HL-60 (cell line): ENCODE measurements around the gene MAPKAPK2.

Source experiments
- GABPA ChIP-seq: IDR thresholded peaks from 2 replicates; pipeline ENCODE4 v1.6.1; 2012; ENCODE audit warnings: low read depth
- POLR2AphosphoS5 ChIP-seq: IDR thresholded peaks from 2 replicates; pipeline ENCODE4 v1.6.1; 2012; ENCODE audit warnings: low read depth
- TF ChIP-seq, protein P1 (sequence below): IDR thresholded peaks from one replicate; pipeline ENCODE4 v1.5.1; 2011; ENCODE audit warnings: low read length, control low read depth, inconsistent platforms; ENCODE audit not compliant: insufficient read depth
- TF ChIP-seq, protein P2 (sequence below): IDR thresholded peaks from 2 replicates; pipeline ENCODE4 v1.6.1; 2012; ENCODE audit warnings: low read depth; ENCODE audit not compliant: insufficient replicate concordance

GRCh38 chr1:206753141-206753540 is 68.4 kb downstream of the MAPKAPK2 start:
- TF ChIP-seq, protein P1, sequence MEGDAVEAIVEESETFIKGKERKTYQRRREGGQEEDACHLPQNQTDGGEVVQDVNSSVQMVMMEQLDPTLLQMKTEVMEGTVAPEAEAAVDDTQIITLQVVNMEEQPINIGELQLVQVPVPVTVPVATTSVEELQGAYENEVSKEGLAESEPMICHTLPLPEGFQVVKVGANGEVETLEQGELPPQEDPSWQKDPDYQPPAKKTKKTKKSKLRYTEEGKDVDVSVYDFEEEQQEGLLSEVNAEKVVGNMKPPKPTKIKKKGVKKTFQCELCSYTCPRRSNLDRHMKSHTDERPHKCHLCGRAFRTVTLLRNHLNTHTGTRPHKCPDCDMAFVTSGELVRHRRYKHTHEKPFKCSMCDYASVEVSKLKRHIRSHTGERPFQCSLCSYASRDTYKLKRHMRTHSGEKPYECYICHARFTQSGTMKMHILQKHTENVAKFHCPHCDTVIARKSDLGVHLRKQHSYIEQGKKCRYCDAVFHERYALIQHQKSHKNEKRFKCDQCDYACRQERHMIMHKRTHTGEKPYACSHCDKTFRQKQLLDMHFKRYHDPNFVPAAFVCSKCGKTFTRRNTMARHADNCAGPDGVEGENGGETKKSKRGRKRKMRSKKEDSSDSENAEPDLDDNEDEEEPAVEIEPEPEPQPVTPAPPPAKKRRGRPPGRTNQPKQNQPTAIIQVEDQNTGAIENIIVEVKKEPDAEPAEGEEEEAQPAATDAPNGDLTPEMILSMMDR, result no peak
- TF ChIP-seq, protein P2, sequence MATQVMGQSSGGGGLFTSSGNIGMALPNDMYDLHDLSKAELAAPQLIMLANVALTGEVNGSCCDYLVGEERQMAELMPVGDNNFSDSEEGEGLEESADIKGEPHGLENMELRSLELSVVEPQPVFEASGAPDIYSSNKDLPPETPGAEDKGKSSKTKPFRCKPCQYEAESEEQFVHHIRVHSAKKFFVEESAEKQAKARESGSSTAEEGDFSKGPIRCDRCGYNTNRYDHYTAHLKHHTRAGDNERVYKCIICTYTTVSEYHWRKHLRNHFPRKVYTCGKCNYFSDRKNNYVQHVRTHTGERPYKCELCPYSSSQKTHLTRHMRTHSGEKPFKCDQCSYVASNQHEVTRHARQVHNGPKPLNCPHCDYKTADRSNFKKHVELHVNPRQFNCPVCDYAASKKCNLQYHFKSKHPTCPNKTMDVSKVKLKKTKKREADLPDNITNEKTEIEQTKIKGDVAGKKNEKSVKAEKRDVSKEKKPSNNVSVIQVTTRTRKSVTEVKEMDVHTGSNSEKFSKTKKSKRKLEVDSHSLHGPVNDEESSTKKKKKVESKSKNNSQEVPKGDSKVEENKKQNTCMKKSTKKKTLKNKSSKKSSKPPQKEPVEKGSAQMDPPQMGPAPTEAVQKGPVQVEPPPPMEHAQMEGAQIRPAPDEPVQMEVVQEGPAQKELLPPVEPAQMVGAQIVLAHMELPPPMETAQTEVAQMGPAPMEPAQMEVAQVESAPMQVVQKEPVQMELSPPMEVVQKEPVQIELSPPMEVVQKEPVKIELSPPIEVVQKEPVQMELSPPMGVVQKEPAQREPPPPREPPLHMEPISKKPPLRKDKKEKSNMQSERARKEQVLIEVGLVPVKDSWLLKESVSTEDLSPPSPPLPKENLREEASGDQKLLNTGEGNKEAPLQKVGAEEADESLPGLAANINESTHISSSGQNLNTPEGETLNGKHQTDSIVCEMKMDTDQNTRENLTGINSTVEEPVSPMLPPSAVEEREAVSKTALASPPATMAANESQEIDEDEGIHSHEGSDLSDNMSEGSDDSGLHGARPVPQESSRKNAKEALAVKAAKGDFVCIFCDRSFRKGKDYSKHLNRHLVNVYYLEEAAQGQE, result no peak
- TF ChIP-seq GABPA, result no peak
- TF ChIP-seq POLR2AphosphoS5, result no peak
